Left ventricle myocardium inferior (tissue), 1 donor: Measurements from ENCODE around the gene TANGO2. TPM values are rescaled to one million over a fixed set of nuclear protein-coding genes. Genes with fewer than 3 reads are reported as not detected.

Experiments used
- DNase-seq: peaks from one replicate; pipeline ENCODE4 v3.0.0-alpha.2; 2020
- H3K27ac ChIP-seq: fragments of 200-600 bp; replicated peaks from 2 replicates; pipeline ENCODE4 v1.8.0; 2021
- H3K27me3 ChIP-seq: fragments of 200-600 bp; 2 replicates; pipeline ENCODE4 v1.8.0; 2021; ENCODE audit warnings: low read depth
- H3K36me3 ChIP-seq: fragments of 200-600 bp; 2 replicates; pipeline ENCODE4 v1.8.0; 2021
- H3K4me1 ChIP-seq: fragments of 200-600 bp; 2 replicates; pipeline ENCODE4 v1.8.0; 2021
- H3K4me3 ChIP-seq: fragments of 200-600 bp; 2 replicates; pipeline ENCODE4 v1.8.0; 2021; ENCODE audit warnings: mild to moderate bottlenecking, moderate library complexity
- H3K9me3 ChIP-seq: fragments of 200-600 bp; replicated peaks from 2 replicates; pipeline ENCODE4 v1.8.0; 2021
- CTCF ChIP-seq: fragments of 200-600 bp; IDR thresholded peaks from 2 replicates; pipeline ENCODE4 v1.8.0; 2021; ENCODE audit warnings: antibody characterized with exemption, mild to moderate bottlenecking, borderline replicate concordance
- intact Hi-C: fragments of 100-400 bp; cut with micrococcal nuclease; formaldehyde crosslinking; loops from one replicate; pipeline ENCODE4 v1.11.0; 2022
- total RNA-seq: library from RNA; stranded (reverse); fragmentation: NEBNext Ultra II Directional; extraction: Animal tissue kit (Norgen Biotek cat#: 25700); gene quantifications from one replicate; pipeline ENCODE4 v1.2.1, GENCODE V29; 2021
- donor health status: DM: no; HTN: yes; CAD: no; lungs with severe emphysema.

The TANGO2 gene
- total RNA-seq, 1 donor from 2014 or later, result 71.7 TPM

GRCh38 chr22:20080776-20081654 lies 60.1 kb downstream of the TANGO2 start:
- no peak for DNase-seq
- Histone ChIP-seq H3K4me1 (peaks cover 64% of the 10 kb centered on the region), H3K27me3 (no peaks in the 10 kb centered on the region), H3K36me3 (peaks cover 6% of the 10 kb centered on the region), H3K27ac (peak overlapping the region; percentile 96), H3K4me3 (peak overlapping the region; percentile 93), H3K9me3 (no peaks in the 10 kb centered on the region)
- intact Hi-C loops, result no loop called here
- TF ChIP-seq CTCF, result no peak

GRCh38 chr22:20083157-20083890 lies 62.4 kb downstream of the TANGO2 start:
- no peak for TF ChIP-seq CTCF
- Histone ChIP-seq H3K27me3 (no peaks in the 10 kb centered on the region), H3K4me1 (peaks cover 68% of the 10 kb centered on the region), H3K9me3 (no peaks in the 10 kb centered on the region), H3K27ac (peak overlapping the region; percentile 44), H3K4me3 (no peak overlapping the region), H3K36me3 (peaks cover 29% of the 10 kb centered on the region)
- intact Hi-C loops, result no loop called here
- DNase-seq, result no peak

- H3K27ac ChIP-seq, result peak overlapping the region; percentile 27
- intact Hi-C loops, result no loop called here
- peaks cover 66% of the 10 kb centered on the region for H3K4me1 ChIP-seq
Observed at GRCh38 chr22:20083891-20084546, 63.1 kb downstream of the TANGO2 start.

GRCh38 chr22:20084547-20085413 lies 63.9 kb downstream of the TANGO2 start:
- peak; percentile 45 for TF ChIP-seq CTCF
- peaks cover 60% of the 10 kb centered on the region for H3K4me1 ChIP-seq
- H3K27ac ChIP-seq, result peak overlapping the region; percentile 27
- no peak overlapping the region for H3K4me3 ChIP-seq
- intact Hi-C loops, result no loop called here
- H3K36me3 ChIP-seq, result peaks cover 43% of the 10 kb centered on the region
- no peaks in the 10 kb centered on the region for H3K27me3 ChIP-seq
- no peak for DNase-seq
- no peaks in the 10 kb centered on the region for H3K9me3 ChIP-seq

More at GRCh38 chr22:20083891-20084546, 63.1 kb downstream of the TANGO2 start:
- H3K36me3 ChIP-seq, result peaks cover 36% of the 10 kb centered on the region
- H3K4me3 ChIP-seq, result no peak overlapping the region
- no peak for TF ChIP-seq CTCF
- no peaks in the 10 kb centered on the region for H3K9me3 ChIP-seq
- no peak for DNase-seq
- no peaks in the 10 kb centered on the region for H3K27me3 ChIP-seq

GRCh38 chr22:20085651-20086050 lies 64.7 kb downstream of the TANGO2 start:
- Histone ChIP-seq H3K4me1 (peaks cover 58% of the 10 kb centered on the region), H3K27ac (no peak overlapping the region), H3K27me3 (no peaks in the 10 kb centered on the region), H3K4me3 (no peak overlapping the region), H3K9me3 (no peaks in the 10 kb centered on the region), H3K36me3 (peaks cover 52% of the 10 kb centered on the region)
- intact Hi-C loops, result no loop called here
- DNase-seq, result no peak
- no peak for TF ChIP-seq CTCF
